ENCODE results near the gene AGRN.

GRCh38 chr1:995665-996633 lies 24.0 kb upstream of the AGRN start:
- TF ChIP-seq TEAD4 (CRISPR knock-in tag; IDR thresholded peaks at IDR 0.05): no peak
- TF ChIP-seq CTCF (IDR thresholded peaks at IDR 0.05): no peak
- TF ChIP-seq SMAD4 (CRISPR knock-in tag; IDR thresholded peaks at IDR 0.05): no peak
- TF ChIP-seq CREM (CRISPR knock-in tag; IDR thresholded peaks at IDR 0.05): no peak
- no peak for TF ChIP-seq MLX (CRISPR knock-in tag; IDR thresholded peaks at IDR 0.05)
- TF ChIP-seq GABPB1 (CRISPR knock-in tag; IDR thresholded peaks at IDR 0.05): no peak
- TF ChIP-seq E2F1 (CRISPR knock-in tag; IDR thresholded peaks at IDR 0.05): no peak

Data from WTC11 (cell line).